GM19328 (cell line): ENCODE data around the gene SYTL3.
"Not testable (repeated sequence)": the region's sequence is repeated elsewhere in the genome, so short reads cannot be mapped to it uniquely, and the experiment has no call there.

ENCODE experiments used
- ATAC-seq: cut with Tn5 transposase; IDR thresholded peaks from one replicate; pipeline ENCODE4 v1.9.1; 2021; ENCODE audit warnings: mild to moderate bottlenecking, moderate library complexity; ENCODE audit not compliant: unreplicated experiment

Gene SYTL3

DNA sequence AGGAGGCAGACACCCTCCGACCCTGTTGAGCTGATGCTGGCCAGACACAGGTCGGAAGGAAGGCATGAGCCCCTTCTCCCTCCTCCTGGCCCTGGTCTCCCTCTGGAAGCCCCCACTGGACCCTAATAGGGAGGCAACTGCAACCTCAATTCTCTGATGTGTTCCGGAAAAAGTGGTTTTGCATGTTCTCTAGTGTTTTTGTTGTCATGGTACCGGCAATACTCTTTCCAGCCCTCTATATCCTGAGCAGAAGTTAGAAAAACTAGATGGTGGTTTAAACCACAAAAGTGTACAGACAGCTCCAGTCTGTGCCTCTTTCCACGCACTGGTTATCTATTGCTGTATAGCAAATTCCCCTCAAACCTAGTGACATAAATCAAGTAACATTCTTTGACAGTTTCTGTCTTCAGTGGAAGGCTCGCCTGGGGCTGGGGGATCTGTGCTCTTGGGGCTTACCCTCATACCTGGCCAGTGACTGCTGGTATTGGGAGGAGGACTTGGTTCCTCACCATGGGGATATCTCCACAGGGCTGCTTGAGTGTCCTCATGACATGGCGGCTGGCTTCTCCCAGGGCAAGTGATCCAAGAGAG, 37.0 kb downstream of the SYTL3 start:
- peak; percentile 70 for ATAC-seq

- ATAC-seq = no peak
Observed at GRCh38 chr6:158687506-158687905, 37.7 kb downstream of the SYTL3 start.

DNA sequence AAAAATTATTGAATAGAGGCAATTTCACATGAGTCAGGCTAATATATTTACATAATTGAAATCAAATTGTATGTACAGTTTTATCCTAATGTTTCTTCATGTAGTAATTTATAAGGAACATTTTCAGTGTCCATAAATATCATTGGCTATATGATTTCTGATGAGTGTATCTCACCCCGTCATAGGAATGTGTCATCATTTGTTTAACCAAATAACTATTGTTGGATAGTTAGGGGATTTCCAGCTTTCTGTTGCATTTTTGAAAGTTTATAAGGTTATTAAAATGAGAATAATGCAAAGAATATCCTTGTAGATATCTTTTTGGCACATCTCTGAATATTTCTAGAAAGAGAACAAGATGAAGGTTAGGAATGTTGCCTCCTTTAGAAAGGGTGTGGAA, 39.0 kb downstream of the SYTL3 start:
- ATAC-seq = no peak

DNA sequence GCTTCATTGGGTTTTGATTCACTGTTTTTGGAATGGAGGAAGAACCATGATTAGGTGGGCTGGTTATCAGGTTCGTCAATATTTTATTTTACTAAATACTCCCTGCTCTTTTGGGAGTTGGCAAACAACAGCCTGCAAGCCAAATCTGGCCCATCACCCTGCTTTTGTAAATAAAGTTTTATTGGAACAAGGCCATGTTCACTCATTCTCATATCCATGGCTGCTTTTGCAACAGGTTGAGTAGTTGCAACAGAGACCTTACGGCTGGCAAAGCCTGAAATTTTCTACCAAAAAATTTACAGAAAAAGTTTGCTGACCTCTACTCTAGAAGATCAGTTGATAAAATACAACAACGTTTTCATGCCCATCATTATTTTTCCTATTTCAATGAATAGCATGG, 45.1 kb downstream of the SYTL3 start:
- ATAC-seq = no peak

DNA sequence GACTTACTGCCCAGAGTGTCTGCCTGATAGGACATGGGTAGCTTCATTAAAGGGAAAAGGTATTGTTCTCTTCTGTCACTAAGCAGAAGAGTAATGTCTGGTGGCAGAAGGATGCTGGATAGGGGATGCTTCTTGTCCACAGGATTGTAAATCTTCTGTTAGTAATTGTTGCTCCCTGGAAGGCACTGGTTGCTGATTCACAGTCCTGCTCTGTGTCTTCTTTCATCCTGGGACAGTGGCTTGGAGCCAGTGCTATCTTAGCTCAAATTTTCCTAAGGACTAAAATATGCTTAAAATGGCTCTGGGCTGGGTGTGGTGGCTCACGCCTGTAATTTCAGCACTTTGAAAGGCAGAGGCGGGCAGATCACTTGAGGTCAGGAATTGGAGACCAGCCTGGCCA, 48.0 kb downstream of the SYTL3 start:
- ATAC-seq = no peak

GRCh38 chr6:158698931-158699330, 49.1 kb downstream of the SYTL3 start:
- ATAC-seq = no peak

GRCh38 chr6:158701268-158701667, 51.4 kb downstream of the SYTL3 start:
- ATAC-seq = not testable (repeated sequence)

DNA sequence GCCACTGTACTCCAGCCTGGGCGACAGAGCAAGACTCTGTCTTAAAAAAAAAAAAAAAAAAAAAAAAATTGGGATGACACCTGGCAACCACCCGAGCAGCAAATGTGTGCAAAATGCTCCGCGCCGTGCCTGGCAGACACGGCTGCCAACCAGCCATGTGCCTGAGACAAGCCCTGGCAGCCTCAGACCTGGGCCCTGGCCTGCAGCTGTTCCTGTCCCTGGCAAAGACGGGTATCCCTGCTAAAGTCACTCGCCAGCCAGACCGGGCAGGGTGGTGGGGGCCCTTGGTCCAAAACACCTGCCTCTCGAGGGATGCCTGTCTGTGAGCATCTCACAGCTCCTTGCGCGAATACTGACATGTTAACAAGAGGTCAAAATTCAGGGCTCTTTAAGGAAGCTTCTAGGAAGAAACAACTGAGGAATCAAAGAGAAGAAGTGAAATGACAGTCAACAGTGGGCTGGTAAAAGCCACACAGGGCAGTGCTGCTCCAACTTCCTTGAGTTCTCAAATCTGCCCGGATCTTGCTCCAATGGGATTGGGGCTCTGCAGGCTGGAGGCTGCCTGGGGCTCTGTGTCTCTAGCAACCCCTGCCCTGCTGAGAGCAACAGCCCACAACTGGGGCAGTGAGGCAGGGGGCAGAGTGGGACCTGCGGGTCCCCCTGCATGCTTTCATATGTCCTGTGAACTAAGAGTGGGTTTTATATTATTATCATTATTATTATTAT, 53.4 kb downstream of the SYTL3 start:
- no peak for ATAC-seq

DNA sequence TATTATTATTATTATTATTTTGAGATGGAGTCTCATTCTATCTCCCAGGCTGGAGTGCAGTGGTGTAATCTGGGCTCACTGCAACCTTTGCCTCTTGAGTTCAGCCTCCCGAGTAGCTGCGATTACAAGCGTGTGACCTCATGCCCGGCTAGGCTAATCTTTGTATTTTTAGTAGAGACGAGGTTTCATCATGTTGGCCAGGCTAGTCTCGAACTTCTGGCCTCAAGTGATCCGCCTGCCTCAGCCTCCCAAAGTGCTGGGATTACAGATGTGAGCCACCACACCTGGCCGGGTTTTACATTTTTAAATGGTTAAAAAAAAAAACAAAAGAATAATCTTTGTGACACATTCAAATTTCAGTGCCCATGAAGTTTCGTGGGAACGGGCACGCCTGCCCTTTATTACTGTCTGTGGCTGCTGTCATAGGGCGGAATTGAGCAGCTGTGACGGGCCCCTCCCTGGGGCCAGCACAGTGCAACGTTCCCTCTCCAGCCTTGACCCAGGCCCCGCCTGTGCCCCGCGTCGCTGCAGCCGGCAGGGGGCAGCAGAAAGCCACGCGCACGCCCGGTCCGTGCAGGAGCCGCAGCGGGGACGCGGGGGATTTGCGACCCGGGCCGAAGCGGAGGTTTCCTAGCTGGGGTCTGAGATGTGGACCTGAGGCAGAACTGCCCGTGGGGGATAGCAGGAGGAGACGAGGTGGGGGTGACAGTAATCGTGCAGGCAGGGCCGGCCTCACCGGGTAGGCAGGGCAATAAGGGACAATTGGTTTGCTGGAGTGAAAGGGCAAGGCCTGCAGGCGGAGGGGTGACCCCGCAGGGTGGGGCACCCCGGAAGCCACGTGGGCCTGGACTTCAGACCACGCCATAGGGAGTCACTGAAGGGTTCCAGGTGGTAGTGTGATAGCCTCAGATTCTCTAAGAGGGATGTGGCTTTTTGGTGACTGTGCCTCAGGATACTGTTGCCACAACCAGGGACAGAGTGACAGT, 54.3 kb downstream of the SYTL3 start:
- peak; percentile 94 for ATAC-seq

GRCh38 chr6:158705386-158706126, 55.7 kb downstream of the SYTL3 start:
- ATAC-seq = no peak

GRCh38 chr6:158706369-158706982, 56.6 kb downstream of the SYTL3 start:
- no peak for ATAC-seq

DNA sequence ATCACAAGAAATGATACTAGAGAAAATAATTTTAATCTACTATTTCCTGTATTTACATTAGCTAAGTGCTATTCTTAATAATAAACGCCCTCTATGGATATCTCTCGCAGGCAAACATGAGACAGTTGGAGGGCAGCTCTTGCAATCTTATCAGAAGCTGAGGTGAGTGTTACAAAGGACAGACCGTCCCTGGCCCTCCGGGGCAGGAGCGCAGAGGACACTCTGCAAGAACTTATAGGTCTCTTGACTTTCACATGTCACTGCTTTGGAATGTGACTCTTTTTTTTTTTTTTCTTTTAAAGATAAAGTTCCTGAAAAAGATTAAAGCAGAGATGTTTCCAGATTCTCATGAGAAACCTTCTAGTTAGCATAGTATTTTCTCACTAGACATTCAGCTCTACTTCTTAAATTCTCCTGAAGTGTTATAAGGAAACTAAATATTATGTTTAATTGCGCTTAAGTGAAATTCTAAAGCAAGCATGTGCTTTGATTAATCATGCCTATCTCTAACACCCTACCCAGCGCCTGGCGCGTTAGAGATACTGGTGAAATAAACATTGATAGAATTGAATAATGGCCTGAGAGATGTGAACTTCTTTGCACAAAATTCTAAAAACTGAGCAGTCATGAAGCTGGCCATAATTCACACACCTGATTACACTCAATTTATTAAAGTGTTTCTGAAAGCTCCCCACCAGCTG, 57.4 kb downstream of the SYTL3 start:
- no peak for ATAC-seq

DNA sequence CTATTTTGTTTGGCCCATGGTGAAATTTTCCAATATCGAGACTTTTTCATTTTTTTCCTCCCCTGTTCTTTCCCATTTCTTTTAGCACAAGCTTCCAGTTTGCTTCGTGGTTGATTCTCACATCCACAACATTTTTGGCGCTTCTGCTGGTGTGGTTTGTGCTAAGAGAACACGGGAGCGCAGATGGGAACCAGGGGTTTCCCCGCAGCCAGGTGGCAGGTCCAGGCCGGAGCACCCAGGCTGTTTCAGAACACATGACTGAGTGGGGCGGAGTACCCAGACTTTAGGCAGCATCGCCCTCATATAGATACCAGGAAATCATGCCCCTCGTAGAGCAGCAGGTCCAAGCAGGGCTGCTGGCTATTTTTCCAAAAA, 58.0 kb downstream of the SYTL3 start:
- ATAC-seq = no peak

DNA sequence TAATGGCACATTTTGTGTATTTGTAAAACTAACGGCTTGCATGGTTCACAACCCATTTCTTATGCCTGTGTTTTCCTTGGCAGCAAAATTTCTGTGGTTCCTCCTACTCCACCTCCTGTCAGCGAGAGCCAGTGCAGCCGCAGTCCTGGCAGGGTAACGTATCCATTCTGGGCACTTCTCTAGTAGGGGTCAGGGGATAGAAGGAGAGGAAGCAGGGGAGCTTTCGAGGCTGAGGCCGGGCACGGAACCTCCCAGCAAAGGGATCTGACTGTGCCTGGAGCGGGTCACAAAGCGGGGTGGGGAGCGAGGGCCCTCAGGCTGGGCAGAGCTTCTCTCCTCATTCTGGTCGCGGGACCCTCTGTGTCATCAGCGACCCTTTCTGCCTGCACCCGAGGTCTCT, 58.4 kb downstream of the SYTL3 start:
- no peak for ATAC-seq

DNA sequence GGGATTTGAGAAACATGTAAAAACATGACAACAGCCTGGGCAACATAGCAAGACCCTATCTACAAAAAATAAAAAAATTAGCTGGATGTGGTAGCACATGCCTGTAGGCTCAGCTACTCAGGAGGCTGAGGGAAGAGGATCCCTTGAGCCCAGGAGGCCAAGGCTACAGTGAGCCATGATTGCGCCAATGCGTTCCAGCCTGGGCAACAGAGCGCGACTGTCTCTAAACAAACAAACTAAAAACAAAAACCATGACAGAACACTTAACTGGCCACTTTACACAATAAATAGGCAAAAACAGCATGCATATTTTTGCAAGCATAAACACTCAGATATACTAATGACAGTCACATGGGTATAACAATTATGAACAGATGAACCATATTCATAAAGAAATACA, 60.0 kb downstream of the SYTL3 start:
- no peak for ATAC-seq

DNA sequence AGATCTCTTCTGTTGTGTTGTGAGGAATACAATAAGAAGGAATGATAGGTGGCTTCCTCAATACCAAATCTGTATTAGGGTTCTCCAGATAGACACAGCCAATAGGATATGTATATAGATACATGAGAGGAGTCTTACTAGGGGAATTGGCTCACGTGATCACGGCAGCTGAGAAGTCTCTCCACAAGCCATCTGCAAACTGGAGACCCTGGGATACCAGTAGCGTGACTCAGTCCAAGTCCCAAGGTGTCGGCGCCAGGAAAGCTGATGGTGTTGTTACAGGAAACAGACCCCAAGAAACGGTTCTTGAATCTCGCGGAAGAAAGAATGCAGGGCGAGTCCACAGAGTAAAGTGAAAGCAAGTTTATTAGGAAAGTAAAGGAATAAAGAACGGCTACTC, 61.4 kb downstream of the SYTL3 start:
- no peak for ATAC-seq

GRCh38 chr6:158713469-158713868, 63.6 kb downstream of the SYTL3 start:
- no peak for ATAC-seq

DNA sequence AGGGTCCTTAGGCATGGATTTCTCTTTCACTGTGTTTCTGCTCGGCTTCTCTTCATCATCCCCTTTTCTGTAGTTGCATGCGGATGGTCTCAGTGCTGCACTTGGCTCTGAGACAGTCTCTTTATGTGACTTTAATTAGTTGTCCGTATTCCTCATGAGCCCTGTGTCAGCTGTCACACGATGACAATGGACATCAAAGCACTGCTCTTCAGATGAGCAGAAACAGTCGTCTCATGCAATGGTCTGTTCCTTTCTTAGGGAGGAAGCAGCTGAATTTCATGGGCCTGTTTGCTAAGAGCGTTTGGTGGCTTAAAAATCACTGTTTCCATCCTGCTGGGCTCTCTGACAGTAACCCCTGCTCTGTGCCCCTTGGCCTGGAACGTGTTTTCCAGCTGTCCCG, 64.9 kb downstream of the SYTL3 start:
- no peak for ATAC-seq

DNA sequence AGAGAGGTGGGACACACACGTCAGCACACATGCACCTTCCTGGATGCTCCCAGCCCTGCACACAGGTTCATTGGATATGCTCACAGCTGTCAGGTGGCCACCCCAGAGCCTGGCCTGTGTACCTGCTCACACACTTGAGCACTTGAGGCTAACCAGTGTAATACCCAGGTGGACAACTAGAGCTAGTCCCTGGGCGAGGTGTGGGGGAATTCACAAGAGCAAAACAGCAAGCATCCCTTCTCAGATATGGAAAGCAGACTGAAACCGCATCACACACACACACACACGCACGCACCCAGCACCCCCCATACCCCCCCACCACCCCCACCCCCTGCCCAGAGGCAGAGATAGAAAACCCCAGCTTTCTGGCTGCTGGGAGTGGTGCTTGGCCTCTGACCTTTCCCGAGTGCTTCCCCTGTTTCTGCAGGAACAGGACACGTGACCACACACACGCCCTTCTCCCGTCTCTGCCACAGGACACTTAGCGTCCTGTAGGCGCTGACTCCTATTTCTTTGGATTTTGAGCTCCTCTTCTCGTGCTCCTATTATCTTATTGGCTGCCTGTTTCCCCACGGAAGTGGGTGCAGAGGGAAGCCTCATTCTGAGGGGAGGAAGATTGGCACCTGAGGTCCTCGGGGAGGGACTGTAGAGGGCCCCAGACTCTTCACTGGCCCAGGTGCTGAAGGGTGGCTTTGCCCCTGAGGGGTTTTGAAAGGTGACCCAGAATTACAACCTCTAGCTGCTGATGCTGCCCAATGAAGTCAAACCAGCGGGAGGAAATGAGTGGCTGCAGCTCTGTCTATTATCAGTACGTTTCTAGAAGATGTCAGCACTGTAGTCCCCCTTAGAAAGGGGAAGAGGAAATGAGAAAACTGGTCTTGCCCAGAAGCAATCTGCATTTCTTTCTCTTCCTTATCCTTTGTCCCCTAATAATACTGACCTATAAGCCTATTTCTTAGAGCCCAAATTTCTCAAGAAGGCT, 65.8 kb downstream of the SYTL3 start:
- no peak for ATAC-seq
